NB4 (cell line): ENCODE measurements around the gene SYMPK.

ENCODE experiments used
- CTCF ChIP-seq: IDR thresholded peaks from one replicate; pipeline ENCODE4 v1.5.1; 2012; ENCODE audit warnings: low read depth, low read length
- POLR2A ChIP-seq: IDR thresholded peaks from 2 replicates; pipeline ENCODE4 v1.6.1; 2011; ENCODE audit warnings: mild to moderate bottlenecking; ENCODE audit not compliant: insufficient read length; ENCODE audit errors: extremely low read depth

GRCh38 chr19:45825917-45826893 is 36.7 kb downstream of the SYMPK start:
- TF ChIP-seq CTCF (no peak), POLR2A (no peak)
